HG03521 (cell line): ENCODE results near the gene GPR27.
A peak's percentile ranks its signal among the peaks of the same experiment; 100 is the strongest.

Experiments used
- ATAC-seq: cut with Tn5 transposase; IDR thresholded peaks from one replicate; pipeline ENCODE4 v1.9.1; 2021; ENCODE audit warnings: mild to moderate bottlenecking, moderate library complexity; ENCODE audit not compliant: unreplicated experiment

GPR27 gene, protein sequence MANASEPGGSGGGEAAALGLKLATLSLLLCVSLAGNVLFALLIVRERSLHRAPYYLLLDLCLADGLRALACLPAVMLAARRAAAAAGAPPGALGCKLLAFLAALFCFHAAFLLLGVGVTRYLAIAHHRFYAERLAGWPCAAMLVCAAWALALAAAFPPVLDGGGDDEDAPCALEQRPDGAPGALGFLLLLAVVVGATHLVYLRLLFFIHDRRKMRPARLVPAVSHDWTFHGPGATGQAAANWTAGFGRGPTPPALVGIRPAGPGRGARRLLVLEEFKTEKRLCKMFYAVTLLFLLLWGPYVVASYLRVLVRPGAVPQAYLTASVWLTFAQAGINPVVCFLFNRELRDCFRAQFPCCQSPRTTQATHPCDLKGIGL

DNA sequence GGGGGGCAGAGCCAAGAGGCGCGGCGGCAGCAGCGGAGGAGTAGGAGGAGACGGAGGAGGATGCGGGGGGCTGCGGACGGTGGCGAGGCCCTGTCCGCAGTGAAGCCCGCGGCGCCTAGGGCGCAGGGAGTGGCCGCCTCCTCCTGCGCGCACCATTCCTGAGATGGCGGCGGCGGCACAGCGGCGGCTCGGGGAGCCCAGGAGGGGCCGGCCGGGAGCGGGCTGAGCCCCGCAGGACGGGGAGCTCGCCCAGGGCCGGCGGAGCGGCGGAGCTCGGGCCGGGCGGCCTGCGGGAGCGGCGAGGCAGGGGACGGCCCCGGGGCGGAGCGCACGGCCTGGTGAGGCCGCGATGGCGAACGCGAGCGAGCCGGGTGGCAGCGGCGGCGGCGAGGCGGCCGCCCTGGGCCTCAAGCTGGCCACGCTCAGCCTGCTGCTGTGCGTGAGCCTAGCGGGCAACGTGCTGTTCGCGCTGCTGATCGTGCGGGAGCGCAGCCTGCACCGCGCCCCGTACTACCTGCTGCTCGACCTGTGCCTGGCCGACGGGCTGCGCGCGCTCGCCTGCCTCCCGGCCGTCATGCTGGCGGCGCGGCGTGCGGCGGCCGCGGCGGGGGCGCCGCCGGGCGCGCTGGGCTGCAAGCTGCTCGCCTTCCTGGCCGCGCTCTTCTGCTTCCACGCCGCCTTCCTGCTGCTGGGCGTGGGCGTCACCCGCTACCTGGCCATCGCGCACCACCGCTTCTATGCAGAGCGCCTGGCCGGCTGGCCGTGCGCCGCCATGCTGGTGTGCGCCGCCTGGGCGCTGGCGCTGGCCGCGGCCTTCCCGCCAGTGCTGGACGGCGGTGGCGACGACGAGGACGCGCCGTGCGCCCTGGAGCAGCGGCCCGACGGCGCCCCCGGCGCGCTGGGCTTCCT is at the start of gene GPR27:
TSS of gene GPR27 (plus strand) at position 155 of the 909 bp plus-strand sequence. CDS start at position 350, 195 bp downstream.
- ATAC-seq: no peak

DNA sequence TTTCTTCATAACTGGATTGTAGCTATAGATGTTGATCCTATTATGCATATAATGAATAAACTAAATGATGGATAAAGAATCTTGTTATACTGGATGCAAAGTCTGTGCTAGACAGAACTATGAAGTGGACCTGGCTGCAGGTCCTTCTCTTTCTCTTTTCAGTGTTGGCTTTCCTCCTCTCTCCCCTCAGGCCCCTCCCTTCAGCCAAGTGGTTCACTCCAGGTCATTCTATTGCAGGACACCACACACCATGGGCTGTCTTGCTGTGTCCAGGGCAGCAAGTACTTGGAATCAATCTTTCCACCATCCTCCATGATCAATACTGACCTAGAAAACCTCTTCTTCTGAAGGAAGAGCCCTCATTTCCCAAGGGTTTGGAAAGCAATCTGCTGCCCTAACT is 48.7 kb upstream of the GPR27 start:
- ATAC-seq: no peak

DNA sequence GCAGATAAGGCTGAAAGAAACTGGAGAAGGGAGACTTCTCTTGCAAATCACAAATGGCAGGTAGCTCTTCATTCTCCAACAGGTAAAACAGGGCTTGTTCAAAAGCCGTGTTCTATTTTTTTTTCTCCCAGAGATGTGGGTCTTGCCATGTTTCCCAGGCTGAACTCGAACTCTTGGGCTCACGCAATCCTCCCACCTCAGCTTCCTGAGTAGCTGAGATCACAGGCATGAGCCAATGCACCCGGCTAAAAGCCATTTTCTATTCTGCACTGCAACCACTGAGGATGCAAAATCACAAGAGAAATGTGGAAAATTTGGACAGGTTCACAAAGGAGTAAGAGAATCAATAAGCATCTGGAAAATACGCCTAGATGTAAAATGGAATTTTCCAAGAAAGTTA is 48.0 kb upstream of the GPR27 start:
- no peak for ATAC-seq

DNA sequence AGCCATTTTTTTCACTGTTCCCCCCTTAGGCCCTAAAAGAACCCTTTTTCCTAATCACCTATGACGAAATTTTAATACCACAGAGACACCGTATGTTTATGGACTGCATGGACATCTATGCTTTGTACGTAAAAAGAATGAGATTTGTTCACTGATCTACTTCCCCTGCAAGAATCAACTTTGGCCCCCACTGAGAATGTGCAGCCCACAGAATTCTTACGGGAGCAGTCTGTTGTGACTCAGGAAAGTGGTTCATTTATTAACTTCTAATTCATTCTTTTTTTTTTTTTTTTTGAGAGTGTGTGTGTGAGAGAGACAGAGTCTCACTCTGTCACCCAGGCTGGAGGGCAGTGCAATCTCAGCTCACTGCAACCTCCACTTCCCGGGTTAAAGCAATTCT is 46.1 kb upstream of the GPR27 start:
- ATAC-seq: no peak

DNA sequence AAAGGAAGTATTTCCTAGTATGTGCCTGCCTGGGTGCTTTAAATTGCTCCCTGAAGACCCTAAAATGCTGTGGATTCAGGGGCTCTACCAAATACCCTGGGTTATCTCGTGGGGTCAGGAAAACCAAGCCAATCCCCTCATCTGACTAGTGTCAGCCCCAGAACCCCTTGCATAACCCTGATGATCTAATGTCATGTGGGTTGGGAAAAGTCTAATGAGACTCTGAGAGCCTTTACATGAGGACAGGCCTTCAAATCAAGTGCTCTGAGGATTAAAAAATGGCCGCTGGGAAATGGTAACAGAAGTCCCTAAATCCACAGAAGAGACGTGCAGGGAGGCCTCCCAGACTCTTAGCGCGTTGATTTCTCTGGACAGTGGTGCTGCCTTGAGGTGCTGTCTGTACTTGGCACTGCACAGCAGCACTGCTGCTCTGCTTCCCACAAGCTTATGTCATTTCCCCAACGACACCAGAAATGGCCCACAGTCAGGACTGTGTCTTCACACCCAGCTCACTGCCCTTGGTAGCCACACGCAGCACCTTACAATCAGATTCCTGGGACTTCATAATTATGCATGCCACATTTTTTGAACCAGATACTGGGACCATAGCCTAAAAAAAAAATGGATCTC is 45.1 kb upstream of the GPR27 start:
- no peak for ATAC-seq

DNA sequence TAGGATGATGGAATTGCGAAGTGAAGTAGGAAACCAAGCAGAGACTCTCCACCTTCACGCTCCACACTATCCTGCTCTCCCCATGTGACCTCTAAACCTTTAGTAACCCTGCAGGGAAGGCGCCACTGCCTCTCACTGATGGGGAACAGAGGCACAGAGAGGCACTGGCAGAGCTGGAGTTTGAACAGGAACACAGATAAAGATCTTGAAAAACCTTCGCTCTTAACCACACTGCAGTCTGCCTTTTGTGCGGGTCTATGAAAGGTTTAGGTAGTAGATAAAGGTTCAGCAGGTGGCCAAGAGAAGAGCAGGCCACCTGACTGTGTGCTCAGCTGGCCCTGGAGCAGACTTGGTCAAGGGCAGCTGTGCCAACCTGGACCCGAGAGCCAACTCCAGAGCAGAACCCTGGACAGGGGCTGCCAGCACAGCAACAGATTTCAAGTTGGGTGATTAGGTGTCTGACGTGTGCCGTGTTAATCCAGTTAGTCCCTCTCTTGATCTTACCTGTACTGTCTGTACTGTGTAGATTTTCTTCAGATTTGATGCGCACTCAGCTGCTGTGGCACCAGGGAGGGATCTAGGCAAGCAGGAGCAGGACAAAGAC is 43.6 kb upstream of the GPR27 start:
- no peak for ATAC-seq

DNA sequence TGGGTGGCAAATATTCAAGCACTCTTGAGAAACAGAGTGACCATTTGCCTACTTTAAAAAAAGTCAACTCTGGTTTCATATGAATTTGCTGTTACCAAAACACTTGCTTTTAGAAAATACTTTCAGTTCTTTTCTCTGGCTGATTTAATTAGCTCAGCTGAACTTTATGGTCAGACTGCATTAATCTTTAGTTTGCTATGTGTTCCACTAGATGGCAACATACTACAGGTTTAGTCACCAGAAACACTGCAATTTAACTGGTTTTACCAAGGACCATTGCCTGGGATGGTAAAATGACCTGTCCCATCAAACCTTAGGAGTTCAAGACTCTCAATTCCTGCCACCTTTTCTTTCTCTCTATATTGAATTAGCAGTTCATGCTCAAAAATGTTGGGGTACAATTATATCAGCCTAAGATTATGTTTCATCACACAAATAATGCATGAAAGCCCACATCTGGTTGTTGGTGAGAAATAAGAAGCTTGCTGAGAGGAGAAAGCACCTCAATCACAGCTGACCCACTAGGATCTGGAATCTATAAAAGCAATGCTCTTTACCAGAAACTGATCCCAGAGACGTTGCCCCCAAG is 42.7 kb upstream of the GPR27 start:
- peak; percentile 80 for ATAC-seq

DNA sequence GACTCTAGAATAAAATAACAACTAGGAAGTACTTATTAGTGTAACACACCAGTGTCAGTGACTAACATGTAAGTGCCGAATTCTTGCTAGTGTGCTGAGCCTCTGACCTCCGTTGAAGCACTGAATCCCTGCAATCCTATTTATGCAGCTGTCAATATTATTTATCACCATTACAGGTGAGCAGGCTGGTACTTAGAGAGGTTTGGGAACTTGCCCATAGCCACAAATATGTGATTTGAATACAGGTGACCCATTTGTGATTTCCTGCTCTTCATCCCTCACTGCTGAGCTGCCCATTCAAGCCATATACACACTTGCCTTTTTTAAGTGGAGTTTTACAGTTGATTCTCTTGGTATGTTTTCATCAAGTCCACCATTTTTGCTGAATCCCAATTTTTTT is 40.6 kb upstream of the GPR27 start:
- no peak for ATAC-seq

DNA sequence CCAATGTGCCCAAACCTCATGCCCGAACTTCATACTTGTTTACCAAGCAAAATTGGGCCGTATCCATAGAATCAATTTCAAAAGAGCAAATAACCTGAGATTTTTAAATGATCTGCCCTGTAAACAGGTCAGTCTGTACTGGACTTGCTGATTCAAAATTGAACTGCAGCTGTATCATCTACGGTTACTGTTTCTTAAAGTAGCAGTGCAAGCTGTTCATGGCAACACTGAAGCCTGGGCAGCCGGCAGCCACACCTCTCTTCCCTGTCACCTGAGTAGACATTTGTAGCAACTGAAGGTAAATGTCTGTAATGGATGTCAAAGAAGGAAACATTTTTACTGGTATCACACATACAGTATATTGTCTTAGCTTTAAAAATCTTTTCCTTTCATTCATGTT is 39.1 kb upstream of the GPR27 start:
- ATAC-seq: no peak

DNA sequence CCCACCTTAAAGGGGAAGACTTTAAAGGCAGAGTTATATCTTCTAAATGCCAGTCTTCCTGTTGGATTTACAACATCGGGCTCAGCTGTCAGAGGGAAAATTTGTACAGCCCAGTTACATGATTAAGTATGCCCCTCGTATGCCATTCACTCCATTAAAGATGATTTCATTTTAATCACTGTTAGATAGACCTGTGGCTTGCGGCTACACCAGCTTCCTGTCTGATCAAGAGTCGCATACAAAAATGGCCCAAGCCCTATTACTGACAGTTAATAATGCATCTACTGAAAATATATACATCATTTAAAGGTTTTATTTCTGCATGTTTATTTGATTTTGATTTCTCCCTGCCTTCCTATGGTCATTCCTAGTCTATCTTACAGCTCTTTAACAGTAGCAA is 35.6 kb upstream of the GPR27 start:
- no peak for ATAC-seq

DNA sequence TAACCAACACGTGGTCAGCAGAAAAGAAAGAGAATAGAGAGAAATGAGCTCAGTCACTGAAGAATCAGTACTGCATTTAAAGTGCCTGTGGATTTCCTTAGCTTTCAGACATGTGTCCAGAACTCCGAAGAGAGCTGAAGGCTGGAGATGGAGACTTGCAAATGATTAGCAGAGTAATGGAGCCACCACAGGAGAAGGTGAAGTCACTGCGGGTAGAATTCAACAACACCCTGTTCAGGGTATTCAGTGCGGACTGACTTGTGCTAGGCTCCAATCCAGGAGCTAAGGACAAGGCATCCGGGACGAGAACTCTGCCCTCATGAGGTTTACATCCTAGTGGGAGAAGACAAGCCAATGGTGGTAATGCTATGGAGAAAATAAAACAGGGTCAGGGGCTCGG is 32.7 kb upstream of the GPR27 start:
- ATAC-seq: no peak

DNA sequence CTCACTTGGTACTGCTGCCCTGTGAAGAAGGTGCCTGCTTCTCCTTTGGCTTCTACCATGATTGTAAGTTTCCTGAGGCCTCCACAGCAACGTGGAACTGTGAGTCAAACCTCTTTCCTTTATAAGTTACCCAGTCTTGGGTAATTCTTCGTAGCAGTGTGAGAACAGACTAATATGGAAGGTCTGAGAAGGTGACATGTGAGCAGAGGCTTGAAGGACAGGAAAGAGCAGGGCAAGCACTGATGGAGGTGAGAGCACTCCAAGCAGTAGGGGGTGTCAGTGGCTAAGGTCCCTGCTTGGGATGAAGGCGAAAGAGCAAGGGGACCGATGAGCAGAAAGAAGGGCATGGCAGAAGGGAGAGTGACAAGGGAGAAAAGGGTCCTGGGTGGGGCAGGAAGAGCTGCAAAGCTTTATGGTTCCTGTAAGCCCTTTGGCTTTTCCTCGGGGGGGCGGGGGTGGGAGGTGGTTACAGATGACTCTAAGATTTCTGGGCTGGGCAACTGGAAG is 32.0 kb upstream of the GPR27 start:
- no peak for ATAC-seq

DNA sequence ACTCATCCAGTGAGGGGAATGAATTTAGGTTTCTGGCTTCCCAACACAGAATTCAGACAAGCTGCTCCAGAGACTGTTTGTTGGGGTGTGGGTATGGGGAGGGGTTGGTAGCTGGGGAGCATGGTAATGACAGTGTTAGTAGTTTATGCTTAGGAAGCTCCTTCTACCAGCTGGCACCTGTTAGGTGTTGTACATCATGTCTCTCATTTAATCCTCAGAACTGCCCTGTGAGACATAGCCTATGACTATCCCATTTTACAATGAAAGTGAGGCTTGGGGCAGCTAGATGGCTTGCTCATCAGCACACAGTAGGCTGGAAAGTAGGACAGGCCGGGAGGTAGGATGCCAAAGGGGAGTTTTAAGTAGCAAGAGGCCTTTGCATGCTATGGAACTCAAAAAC is 31.0 kb upstream of the GPR27 start:
- no peak for ATAC-seq

DNA sequence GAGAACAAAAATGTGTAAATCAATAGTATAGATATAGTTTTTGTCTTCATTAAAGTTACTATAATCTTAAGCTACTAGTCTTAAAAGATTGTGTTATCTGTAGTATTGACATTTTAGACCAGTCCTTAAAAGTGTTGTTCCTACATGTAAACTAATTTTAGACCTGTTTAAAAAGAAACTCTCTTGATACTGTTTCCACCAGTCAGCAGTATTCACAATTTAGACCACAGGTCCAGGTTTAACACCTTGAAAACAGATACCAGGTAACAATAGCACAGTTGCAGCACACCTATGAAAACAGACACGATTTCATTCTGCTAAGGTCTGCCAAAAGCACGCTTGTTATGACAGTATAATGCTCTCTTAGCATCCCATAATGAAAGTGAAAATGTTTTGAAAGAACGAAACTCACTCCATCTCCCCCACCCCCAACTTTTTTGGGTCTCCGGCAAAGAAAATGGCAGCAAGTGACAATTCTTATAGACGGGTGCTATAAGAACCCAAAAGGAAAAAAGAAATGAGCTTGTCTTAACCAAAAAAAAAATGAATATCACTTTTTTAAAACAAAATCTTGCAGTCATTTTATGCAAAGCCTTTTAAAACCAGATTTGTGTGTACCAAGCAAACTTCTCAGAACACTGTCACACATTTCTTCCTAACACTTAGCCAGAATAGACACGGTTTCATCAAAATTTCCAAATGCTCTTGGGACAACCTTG is 30.0 kb upstream of the GPR27 start:
- ATAC-seq: peak; percentile 46

DNA sequence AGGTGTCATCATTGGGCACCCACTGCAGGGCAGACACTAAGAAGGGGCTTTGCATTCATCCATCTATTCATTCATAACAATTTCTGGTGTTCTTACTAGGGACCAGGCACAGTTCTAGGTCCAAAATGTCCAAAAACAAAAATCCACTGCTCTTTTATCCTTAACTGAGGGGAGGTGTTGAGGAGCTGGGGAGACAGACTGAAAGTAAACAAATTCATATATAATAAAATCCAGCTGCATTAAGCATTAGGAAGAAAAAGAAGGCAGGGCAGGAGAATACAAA is 29.5 kb upstream of the GPR27 start:
- no peak for ATAC-seq

DNA sequence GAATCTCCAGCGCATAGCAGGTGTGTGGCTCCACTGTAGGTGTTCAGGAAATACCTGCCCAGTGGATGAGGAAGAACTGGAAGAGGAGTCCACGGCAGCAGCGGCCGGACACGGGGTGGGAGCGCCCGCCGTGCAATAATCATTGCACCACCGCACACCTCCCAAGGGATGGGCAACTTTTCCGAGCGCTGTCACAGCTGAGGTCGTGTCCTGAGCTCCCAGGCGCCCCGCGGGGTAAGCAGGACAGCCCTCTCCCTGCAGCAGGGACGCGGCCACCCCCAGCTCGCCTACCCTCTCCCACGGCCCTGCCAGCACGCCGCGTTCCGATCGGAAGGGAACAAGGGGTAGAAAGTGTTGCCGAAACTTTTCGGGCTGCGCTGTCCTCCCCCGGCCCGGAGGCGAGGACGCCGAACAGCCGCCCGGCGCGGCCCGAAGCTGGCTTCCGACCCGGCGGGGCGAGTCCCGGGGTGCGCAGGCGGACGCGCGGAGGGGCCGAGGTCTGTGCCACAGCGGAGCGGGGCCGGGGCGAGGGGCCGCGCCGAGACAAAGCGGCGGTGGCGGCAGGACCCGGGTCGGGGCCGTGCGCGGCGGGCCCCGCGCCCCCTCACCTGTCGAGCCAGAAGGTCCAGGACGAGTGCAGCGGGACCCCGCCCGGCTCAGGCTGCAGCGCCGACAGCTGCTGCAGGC is 28.9 kb upstream of the GPR27 start:
- no peak for ATAC-seq

DNA sequence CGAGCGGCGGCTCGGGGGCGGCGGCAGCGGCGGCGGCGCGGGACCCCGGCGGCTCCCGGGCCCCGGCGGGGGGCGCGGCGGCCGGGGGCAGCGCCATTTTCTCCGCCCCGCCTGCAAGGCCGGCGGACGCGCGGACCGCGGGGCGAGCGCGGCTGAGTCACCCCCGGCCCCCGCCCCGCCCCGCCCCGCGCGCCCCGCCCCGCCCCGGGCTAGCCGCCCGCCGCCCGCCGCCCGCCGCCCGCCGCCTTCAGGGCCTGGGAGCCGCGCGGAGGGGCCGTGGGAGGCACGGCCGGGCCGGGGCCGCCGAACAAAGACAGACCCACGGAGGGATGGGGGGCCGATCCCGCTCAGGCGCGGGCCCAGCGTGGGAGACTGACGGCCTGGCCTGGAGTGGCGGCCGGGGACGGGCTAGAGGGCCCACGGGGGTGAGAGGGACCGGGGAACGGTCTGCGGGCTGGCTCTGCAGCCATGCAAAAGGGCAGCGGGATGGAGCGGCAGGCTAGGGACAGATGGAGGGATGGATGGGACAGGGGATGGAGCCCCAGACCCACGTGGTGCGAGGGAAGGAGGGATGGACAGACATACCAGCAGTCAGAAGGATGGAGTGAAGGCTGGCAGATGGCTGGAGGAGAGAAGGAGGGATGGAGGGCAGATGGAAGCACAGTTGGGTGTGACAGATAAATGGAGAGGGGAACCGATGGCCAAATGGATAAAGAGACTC is 28.2 kb upstream of the GPR27 start, which contains the start of gene EIF4E3:
TSS of gene EIF4E3 (minus strand) at position 132 of the 721 bp plus-strand sequence. CDS start at position 97, 35 bp downstream.
- no peak for ATAC-seq

DNA sequence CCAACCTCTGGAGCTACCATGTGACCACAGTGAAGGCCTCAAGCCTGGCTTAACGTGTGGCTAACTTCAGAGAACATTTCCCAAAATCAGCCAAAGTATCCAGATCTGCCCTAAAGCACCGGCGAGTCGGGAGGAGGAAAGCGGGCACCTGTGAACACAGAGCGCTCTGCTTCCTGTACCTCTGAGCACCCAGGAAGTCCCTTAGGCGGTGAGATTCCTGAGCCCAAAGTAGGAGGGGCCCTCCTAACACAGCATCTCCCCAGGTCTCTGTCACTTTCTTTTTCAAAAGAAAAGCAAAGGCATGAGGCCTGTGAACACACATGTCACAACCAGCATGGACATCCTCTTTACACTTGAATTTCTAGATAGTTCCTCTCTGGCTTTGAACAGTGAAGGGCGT is 27.5 kb upstream of the GPR27 start:
- no peak for ATAC-seq
